HG03103 (cell line): ENCODE results near the gene SVIL.
A peak's percentile ranks its signal among the peaks of the same experiment; 100 is the strongest.

ENCODE experiments used
- ATAC-seq: cut with Tn5 transposase; IDR thresholded peaks from one replicate; pipeline ENCODE4 v1.9.1; 2021; ENCODE audit warnings: low read depth; ENCODE audit not compliant: unreplicated experiment

The SVIL gene

GRCh38 chr10:29435809-29436501 lies 198.8 kb downstream of the SVIL start:
- no peak for ATAC-seq

- no peak for ATAC-seq
These were observed 200.7 kb downstream of the SVIL start for GRCh38 chr10:29434111-29434510.

GRCh38 chr10:29431711-29432110 lies 203.1 kb downstream of the SVIL start:
- ATAC-seq = no peak

- no peak for ATAC-seq
These were observed 204.7 kb downstream of the SVIL start for GRCh38 chr10:29430101-29430500.

- no peak for ATAC-seq
These were observed 206.3 kb downstream of the SVIL start for GRCh38 chr10:29428486-29428885.

- ATAC-seq = no peak
These were observed 207.1 kb downstream of the SVIL start for GRCh38 chr10:29427667-29428066.

GRCh38 chr10:29426420-29426819 lies 208.4 kb downstream of the SVIL start:
- no peak for ATAC-seq

GRCh38 chr10:29424017-29424416 lies 210.8 kb downstream of the SVIL start:
- no peak for ATAC-seq

GRCh38 chr10:29420744-29421143 lies 214.0 kb downstream of the SVIL start:
- no peak for ATAC-seq

- ATAC-seq = no peak
These were observed 217.4 kb downstream of the SVIL start for GRCh38 chr10:29417324-29417723.

GRCh38 chr10:29415876-29416275 lies 218.9 kb downstream of the SVIL start:
- ATAC-seq = no peak

GRCh38 chr10:29414501-29414900 lies 220.3 kb downstream of the SVIL start:
- ATAC-seq = no peak

- ATAC-seq = no peak
These were observed 222.3 kb downstream of the SVIL start for GRCh38 chr10:29412485-29412884.

- ATAC-seq = no peak
These were observed 223.0 kb downstream of the SVIL start for GRCh38 chr10:29411666-29412315.

- peak; percentile 59 for ATAC-seq
These were observed 225.3 kb downstream of the SVIL start for GRCh38 chr10:29409241-29410054.

- no peak for ATAC-seq
These were observed 225.9 kb downstream of the SVIL start for GRCh38 chr10:29408847-29409240.
